Stimulated activated CD4-positive, alpha-beta T cell treated with anti-CD3 and anti-CD28 coated beads, Interleukin-12 subunit alpha, Interleukin-12 subunit beta, amount 100 ng/mL, for 4 hours (primary cell): ENCODE measurements around the gene TMEM43.
A peak's percentile ranks its signal among the peaks of the same experiment; 100 is the strongest.
"Not testable (repeated sequence)": the region's sequence is repeated elsewhere in the genome, so short reads cannot be mapped to it uniquely, and the experiment has no call there.

ENCODE experiments used
- DNase-seq: peaks from one replicate; pipeline ENCODE4 v3.0.0-alpha.2; 2020

The TMEM43 gene

GRCh38 chr3:14124615-14125192 is at the start of gene TMEM43, which contains the start of gene CHCHD4:
Gene TMEM43 (plus strand): TSS chr3:14125052. CDS start chr3:14125194, 142 bp downstream.
Gene CHCHD4 (minus strand): TSS chr3:14124870. CDS start chr3:14124676, 194 bp downstream.
- DNase-seq: peak; percentile 96

GRCh38 chr3:14075233-14075632 is 49.6 kb upstream of the TMEM43 start:
- not testable (repeated sequence) for DNase-seq

- DNase-seq: no peak
Observed at GRCh38 chr3:14077310-14077709, 47.5 kb upstream of the TMEM43 start.

- peak; percentile 10 for DNase-seq
Observed at GRCh38 chr3:14082108-14082657, 42.7 kb upstream of the TMEM43 start.

GRCh38 chr3:14087461-14087860 is 37.4 kb upstream of the TMEM43 start:
- not testable (repeated sequence) for DNase-seq

GRCh38 chr3:14091959-14092358 is 32.9 kb upstream of the TMEM43 start:
- DNase-seq: not testable (repeated sequence)

GRCh38 chr3:14092464-14092863 is 32.4 kb upstream of the TMEM43 start:
- DNase-seq: no peak

- no peak for DNase-seq
Observed at GRCh38 chr3:14093831-14094230, 31.0 kb upstream of the TMEM43 start.

GRCh38 chr3:14096742-14097141 is 28.1 kb upstream of the TMEM43 start:
- DNase-seq: no peak

- no peak for DNase-seq
Observed at GRCh38 chr3:14097616-14098391, 27.0 kb upstream of the TMEM43 start.

GRCh38 chr3:14109821-14110220 is 15.0 kb upstream of the TMEM43 start:
- not testable (repeated sequence) for DNase-seq

- no peak for DNase-seq
Observed at GRCh38 chr3:14110699-14111098, 14.2 kb upstream of the TMEM43 start.

- DNase-seq: no peak
Observed at GRCh38 chr3:14113965-14114635, 10.8 kb upstream of the TMEM43 start.

GRCh38 chr3:14117468-14118399 is 7.1 kb upstream of the TMEM43 start:
- no peak for DNase-seq

GRCh38 chr3:14118400-14119381 is 6.2 kb upstream of the TMEM43 start:
- DNase-seq: no peak

- no peak for DNase-seq
Observed at GRCh38 chr3:14119651-14120050, 5.2 kb upstream of the TMEM43 start.

GRCh38 chr3:14120111-14120920 is 4.5 kb upstream of the TMEM43 start:
- DNase-seq: no peak

- DNase-seq: not testable (repeated sequence)
Observed at GRCh38 chr3:14120921-14121448, 3.9 kb upstream of the TMEM43 start.

GRCh38 chr3:14121859-14122258 is 3.0 kb upstream of the TMEM43 start:
- no peak for DNase-seq

- no peak for DNase-seq
Observed at GRCh38 chr3:14122301-14122700, 2.6 kb upstream of the TMEM43 start.
